DMS79 treated with DMSO at 0.1 percent for 48 hours (cell line): ENCODE data around the gene LRFN3.
"Not testable (repeated sequence)": the region's sequence is repeated elsewhere in the genome, so short reads cannot be mapped to it uniquely, and the experiment has no call there.

ENCODE experiments used
- DNase-seq: peaks from one replicate; lab custom pipeline; 2025; lab: John Stamatoyannopoulos, UW

The LRFN3 gene

DNA sequence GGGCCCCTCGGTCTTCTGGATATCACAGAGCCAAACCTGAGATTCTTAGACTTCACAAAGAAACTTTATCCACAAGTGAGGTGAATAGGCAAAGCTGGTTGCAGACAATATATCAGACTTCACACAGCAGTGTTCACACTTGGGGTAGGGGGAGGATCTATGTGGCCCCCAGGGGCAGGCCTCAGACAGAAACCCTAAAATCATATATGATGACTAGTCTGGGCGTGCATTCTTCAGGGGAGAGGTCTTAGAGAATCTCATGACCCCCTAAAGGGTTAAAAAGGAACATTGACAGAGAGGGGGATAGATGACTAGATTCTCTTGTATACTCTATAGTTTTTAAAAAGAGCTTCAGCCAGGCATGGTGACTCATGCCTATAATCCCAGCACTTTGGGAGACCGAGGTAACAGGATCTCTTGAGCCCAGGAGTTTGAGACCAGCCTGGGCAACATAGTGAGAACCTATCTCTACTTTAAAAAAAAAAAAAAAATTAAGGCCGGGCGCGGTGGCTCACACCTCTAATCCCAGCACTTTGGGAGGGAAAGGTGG lies 30.9 kb upstream of the LRFN3 start:
- no peak for DNase-seq

DNA sequence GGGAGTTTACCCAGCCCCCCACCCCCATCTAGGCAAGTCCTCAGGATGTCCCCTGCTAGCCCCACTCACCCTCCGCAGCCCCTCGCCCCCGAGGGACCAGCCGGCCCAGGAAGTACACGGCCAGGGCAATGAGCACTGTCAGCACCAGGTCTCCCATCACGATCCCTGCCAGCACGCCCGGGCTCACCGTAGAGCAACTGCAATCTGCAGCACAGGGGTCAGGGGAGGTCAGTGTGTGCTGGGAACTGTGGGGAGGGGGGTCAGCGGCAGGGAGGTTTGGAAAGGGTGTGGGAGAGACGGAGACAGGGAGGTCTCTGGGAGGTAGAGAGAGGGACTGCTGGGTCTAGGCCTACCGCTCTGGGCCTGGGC lies 28.8 kb upstream of the LRFN3 start:
- DNase-seq: no peak

DNA sequence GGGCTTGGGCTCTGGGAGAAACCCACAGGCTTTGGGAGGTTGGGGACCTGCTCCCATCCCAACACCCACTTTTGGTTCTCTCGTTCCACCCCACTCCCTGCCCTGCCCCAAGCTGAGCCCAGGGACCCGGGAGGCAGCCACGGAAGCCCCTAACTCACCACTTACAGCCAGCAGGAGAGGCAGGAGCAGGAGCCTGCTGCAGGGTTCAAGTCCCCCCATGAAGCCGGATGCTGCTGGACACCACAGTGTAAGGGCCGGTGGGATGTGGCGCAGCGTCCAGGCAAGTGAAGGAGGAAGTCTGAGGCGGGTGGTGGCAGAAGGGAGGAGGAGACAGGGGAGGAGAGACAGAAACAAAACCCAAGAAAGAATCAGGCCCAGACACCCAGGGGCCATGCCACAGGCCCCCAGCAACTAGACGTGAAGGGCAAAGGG lies 28.1 kb upstream of the LRFN3 start, which contains the start of gene TYROBP:
Gene TYROBP (minus strand): TSS at position 286 of the 432 bp plus-strand sequence. CDS start 67 bp downstream, at position 219.
- DNase-seq: no peak

DNA sequence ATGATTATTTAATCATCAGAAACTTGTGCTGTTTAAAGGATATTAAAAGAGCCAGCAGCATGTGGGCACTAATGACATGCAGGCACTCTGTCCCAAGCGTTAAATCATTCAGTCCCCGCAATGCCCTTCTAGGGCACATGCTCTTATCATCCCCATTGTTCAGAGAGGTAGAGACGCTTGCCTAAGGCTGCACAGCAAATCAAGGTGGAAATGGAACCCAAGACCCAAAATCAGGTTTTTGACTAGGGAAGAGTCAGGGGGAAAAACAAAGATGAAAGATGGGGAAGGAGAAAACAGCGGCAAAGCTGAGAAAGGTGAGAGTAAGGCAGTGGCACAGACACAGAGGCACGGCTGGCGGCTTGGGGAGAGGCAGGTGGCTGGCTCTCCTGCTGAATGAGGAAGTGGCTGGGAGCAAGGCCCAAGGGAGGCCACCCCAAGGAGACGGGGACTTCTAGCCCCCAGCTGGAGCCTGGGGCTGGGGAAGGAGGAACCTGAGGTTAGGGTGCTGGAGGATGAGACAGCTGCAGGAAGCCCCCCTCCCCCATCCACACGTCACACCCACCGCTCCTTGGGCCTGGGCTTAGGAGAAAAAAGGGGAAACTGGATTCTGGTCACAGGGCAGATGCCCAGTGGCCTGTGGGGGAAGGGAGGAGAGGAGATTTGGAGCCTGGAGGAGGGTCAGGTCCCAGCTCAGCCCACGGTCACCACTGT lies 27.0 kb upstream of the LRFN3 start:
- no peak for DNase-seq

DNA sequence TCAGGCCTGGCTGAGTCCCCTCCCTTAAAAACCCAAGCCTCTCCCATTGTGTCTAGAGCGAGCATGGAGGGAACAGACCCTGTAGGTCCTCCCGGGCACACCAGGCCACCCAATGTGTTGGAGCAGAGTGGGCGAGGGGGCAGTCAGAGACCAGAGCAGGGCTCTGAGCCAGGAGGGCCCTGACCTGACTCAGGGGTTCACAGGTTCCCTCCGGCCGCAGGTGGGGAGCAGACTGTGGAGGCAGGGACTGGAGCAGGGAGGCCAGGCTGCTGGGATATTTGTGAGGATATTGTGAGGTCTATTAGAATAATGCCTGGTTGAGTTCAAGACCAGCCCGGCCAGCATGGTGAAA lies 26.5 kb upstream of the LRFN3 start:
- DNase-seq: no peak

GRCh38 chr19:35910355-35910754 lies 25.8 kb upstream of the LRFN3 start:
- not testable (repeated sequence) for DNase-seq

GRCh38 chr19:35911173-35911572 lies 25.0 kb upstream of the LRFN3 start:
- no peak for DNase-seq

- DNase-seq: peak; percentile 48
Observed at GRCh38 chr19:35911790-35912189, 24.4 kb upstream of the LRFN3 start.

DNA sequence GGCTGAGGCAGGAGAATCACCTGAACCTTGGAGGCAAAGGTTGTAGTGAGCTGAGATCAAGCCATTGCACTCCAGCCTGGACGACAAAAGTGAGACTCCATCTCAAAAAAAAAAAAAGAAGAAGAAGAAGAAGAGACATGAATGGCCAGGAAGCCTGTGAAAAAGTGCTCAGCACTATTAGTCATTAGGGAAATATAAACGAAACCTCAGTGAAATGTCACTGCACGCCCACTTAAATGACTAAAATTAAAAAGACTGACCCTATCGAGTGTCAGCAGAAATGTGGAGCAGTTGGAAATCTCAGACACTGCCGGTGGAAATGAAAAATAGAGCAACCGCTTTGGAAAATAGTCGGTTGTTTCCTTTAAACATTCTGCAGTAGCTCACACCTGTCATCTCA lies 22.6 kb upstream of the LRFN3 start:
- DNase-seq: no peak

DNA sequence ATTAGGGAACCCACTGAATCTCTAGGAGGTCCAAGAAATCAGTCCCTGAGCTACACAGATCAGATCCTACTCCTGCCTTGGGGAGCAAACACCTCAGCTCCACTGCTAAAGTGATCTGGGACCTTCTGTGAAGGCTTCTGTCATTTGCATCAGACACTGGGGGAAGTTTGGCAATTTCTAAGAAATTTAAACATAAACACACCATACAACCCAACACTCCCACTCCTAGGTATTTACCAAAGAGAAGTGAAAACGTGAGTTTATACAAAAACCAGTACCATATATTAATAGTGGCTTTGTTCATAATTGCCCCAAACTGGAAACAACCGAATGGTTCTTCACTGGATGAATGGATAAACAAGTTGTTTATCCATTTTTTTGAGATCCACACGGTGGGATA lies 20.7 kb upstream of the LRFN3 start:
- no peak for DNase-seq

GRCh38 chr19:35919306-35919705 lies 16.9 kb upstream of the LRFN3 start:
- DNase-seq: no peak

GRCh38 chr19:35921012-35921411 lies 15.2 kb upstream of the LRFN3 start:
- no peak for DNase-seq

DNA sequence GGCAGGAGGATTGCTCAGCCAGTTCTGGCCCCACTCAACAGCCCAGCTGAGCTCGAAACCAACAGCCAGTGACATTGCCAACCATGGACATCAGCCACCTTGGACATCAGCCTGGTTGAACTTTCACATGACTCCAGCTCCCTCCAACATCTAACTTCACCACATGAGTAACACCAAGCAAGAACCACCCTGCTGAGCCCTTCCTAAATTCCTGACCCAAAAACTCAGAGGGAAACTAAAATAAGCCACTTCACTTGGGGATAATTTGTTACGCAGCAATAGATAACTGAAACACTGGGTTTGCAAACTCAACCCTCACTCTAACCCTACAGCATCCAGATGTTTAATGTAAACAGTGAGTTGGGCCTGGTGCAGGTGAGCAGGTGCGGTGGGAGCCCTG lies 10.7 kb upstream of the LRFN3 start:
- no peak for DNase-seq

DNA sequence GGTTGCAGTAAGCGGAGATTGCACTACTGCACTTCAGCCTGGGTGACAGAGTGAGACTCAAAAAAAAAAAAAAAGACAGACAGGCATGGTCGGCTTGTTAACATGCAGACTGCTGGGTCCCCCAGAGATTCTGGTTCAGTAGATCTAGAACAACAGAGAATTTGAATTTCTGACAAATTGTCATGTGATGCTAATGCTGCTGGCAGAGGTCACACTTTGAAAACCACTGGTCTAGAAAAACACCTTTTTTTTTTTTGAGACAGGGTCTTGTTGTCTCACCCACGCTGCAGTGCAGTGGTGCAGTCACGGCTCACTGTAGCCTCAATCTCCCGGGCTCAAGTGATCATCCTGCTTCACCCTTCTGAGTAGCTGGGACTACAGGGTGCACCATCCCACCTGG lies 7.7 kb upstream of the LRFN3 start:
- no peak for DNase-seq

DNA sequence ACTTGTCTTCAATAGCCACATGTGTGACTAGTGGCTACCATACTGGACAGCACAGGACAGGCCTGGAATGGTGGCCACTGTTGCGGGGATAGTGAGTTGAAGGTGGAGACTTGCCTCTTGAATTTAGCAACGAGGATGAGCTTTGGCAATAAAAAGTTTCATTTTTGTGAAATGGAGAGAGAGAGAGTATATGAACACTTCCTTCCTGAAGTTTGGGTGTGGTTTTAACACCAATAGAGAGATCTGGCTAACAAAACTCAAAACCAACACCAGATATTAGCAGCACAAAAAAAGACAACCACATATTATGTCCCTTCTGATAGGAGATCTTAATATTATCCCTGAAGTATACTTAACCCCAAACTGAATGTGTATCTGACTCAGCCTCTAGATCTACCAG lies 6.3 kb upstream of the LRFN3 start:
- no peak for DNase-seq

GRCh38 chr19:35931161-35931873 lies 4.9 kb upstream of the LRFN3 start:
- peak; percentile 98 for DNase-seq

- DNase-seq: no peak
Observed at GRCh38 chr19:35931874-35932202, 4.3 kb upstream of the LRFN3 start.

DNA sequence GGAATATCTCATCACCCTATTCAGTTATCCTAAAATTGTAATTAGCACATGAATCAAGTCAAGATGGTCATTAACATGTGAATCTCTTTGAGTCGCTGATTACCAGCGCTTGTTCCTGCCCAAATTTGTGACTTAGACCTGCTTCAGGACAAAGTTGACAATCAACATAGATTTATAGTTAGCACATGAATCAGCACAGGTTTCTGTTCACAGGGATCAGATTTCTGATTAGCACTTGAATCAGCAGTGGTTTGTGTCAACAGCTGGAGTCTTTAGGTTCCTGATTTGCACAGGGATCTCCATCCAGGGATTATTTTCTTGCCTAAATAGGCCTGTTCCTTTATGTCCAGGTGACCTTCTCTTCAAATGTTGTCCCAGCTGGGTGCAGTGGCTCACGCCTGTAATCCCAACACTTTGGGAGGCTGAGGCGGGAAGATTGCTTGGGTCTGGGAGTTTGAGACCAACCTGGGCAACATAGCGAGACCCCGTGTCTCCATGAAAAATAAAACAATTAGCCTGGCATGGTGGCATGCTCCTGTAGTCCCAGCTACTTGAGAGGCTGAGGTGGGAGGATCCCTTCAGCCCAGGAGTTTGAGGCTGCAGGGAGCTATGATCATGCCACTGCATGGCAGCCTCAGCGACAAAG lies 3.8 kb upstream of the LRFN3 start:
- peak; percentile 14 for DNase-seq

GRCh38 chr19:35936738-35937268 lies 629 bp downstream of the LRFN3 start:
- DNase-seq: no peak

DNA sequence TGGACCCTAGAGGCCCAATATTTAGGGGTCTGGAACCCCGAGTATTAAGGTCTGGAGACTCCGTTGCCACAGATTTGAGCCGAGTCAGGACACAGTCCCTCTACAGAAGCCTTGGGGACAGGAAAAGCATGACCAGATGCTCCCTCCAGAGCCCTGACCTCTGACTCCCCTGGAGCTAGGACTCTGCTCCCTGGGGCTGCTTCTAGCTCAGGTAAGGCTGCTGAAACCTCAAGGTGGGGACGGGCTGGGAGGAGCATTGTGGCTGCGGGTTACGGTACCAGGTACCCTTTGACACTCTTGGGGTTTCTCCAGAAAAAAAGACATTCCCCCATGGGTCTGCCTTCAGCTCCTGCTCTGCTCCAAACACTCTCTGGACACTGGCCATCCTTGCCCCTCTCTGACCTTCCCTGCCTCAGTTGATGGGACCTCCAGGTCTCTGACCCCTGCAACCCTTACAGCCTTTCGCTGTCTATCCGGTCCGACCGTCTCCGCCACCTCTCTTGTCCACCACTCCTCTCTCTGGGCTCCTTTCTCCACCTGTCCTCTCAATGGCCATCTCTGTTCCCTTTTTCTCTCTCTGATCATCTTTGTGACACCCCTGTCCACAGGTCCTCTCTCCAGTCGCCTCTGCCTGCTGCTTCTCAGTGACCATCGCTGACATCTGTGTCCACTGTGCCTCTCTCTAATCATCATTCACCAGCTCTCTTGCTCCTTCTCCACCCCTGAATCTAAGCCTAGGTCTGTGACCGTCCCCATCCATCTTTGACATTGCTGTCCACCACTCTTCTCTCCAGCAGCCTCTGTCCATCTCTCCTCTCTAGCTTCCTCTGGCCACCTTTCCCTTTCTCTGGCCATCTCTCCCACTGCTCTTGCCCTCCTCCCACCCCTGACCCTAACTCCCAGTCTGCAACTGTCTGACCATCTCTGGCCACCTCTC lies 1.4 kb downstream of the LRFN3 start:
- no peak for DNase-seq
